ENCODE data around the gene NTNG2.

The NTNG2 gene

DNA sequence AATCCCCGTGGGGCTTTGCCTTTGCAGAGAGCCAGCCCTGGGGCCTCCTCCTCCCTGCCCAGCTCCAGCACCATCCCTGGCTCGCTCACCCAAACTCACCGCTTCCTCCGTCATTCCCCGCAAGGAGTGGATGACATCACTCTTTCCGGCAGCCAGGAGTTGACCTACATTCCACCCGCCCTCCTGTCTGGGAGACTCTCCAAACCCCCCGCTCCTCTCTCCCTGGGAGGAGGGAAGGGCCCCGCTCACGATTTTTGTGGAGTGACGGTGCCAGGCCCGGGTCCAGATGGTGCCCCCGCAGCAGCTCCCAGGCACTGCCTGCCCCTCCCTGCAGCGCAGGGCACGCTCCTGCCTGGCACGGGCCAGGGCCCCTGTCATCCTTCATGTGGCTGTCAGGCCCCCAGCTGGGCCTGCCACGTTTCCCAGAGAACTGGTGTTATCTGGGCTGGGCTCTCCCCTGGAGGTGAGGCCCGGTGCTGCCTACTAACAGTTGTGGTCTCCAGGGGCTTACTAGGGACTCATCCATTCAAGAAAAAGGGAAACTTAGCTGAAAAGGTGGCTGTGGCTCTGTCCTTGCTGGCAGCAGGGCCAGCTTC is 52.3 kb downstream of the NTNG2 start:
- no peaks in the 10 kb centered on the region for H3K27me3 ChIP-seq (ENCODE audit: control insufficient read depth, insufficient read depth, low read length, poor library complexity, severe bottlenecking)
- H3K27ac ChIP-seq (ENCODE audit: insufficient read depth, low read depth, low read length, poor library complexity, severe bottlenecking), result no peak overlapping the region
- H3K9me3 ChIP-seq (ENCODE audit: control insufficient read depth, low read length), result no peaks in the 10 kb centered on the region
- WGBS, 2 experiments, result 22 to 31% methylated on average over 18 of the region's 18 CpGs
- H3K4me3 ChIP-seq (ENCODE audit: insufficient read depth, low read depth, low read length), result no peak overlapping the region
- H3K36me3 ChIP-seq (ENCODE audit: control insufficient read depth, insufficient read depth, low read length), result no peaks in the 10 kb centered on the region
- peaks cover 3% of the 10 kb centered on the region for H3K4me1 ChIP-seq (ENCODE audit: control insufficient read depth, insufficient read depth, low read length)

DNA sequence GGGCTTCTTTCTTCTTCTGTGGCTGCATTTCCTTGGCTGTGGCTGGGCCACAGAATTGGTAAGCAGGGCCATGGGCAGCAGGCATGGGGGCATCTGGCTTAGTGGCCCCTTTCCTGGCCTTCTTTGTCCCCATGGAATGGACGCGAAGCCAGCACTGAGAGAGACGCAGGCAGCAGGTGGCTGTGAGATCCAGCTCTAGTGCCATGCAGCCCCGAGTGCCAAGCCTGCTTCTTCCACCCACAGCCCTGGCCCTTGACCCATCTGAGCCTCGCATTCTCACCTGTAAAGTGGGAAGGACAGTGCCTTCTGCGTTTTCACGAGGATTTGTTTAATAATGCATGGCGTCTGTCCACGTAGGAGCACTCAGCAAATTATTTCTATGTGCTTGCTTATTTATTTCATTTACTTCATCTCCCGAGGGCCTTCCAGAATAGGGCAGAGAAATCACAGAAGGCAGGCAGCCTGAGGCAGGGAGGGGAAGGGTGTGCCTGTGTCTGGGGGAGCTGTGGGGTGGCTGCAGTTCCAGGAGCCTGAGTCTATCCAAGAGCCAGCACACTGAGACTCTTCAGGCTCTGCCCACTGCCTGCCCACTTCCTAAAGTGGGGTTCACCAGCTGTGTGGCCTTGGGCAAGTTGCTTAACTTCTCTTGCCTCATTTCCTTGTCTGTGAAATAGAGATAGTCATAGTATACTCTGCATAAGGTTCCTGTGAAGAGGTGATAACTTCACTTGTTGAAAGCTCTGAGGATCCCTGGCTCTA is 55.2 kb downstream of the NTNG2 start:
- Histone ChIP-seq H3K4me3 (ENCODE audit: insufficient read depth, low read depth, low read length) (no peak overlapping the region), H3K27ac (ENCODE audit: insufficient read depth, low read depth, low read length, poor library complexity, severe bottlenecking) (no peak overlapping the region), H3K9me3 (ENCODE audit: control insufficient read depth, low read length) (no peaks in the 10 kb centered on the region), H3K4me1 (ENCODE audit: control insufficient read depth, insufficient read depth, low read length) (peaks cover 3% of the 10 kb centered on the region), H3K27me3 (ENCODE audit: control insufficient read depth, insufficient read depth, low read length, poor library complexity, severe bottlenecking) (no peaks in the 10 kb centered on the region), H3K36me3 (ENCODE audit: control insufficient read depth, insufficient read depth, low read length) (no peaks in the 10 kb centered on the region)
- 93 to 96% methylated on average over 10 of the region's 10 CpGs for WGBS, 2 experiments

DNA sequence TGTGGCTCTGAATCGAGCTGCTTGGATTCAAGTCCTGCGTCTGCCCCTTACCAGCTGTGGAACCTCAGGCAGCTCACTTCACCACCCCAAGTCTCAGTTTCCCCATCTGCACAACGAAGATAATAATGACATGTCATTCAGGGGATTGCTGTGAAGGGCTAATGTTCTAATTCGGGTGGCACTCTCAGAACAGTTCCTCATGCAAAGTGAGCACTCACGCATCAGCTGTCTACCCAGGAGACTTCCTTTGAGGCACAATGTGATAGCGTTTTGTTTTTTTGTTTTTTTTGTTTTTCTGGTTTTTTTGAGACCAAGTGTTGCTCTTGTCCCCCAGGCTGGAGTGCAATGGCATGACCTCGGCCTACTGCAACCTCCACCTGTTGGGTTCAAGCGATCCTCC is 56.4 kb downstream of the NTNG2 start:
- no peaks in the 10 kb centered on the region for H3K9me3 ChIP-seq (ENCODE audit: control insufficient read depth, low read length)
- peaks cover 3% of the 10 kb centered on the region for H3K4me1 ChIP-seq (ENCODE audit: control insufficient read depth, insufficient read depth, low read length)
- H3K4me3 ChIP-seq (ENCODE audit: insufficient read depth, low read depth, low read length), result no peak overlapping the region
- H3K36me3 ChIP-seq (ENCODE audit: control insufficient read depth, insufficient read depth, low read length), result no peaks in the 10 kb centered on the region
- 92 to 93% methylated on average over 8 of the region's 8 CpGs for WGBS, 2 experiments
- no peaks in the 10 kb centered on the region for H3K27me3 ChIP-seq (ENCODE audit: control insufficient read depth, insufficient read depth, low read length, poor library complexity, severe bottlenecking)
- H3K27ac ChIP-seq (ENCODE audit: insufficient read depth, low read depth, low read length, poor library complexity, severe bottlenecking), result no peak overlapping the region

DNA sequence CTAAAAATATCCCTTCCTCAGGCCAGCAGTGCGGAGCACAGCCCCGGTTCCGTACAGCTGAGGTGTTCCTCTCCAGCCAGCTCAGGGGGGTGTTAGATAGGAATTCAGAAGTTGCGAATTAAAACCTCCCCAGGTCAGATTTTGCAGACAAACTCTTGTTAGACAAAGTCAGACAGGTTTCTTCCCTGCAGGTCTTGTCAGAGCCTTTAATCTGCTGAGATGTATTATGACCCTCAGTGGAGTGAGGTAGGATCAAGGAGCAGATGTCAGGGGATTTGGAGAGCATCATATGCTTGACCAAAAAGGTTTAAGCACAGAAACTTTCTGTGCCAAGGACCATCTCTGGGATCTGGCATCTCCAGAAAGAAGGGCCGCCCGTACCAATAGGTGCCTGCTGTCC is 60.1 kb downstream of the NTNG2 start:
- no peak overlapping the region for H3K4me3 ChIP-seq (ENCODE audit: insufficient read depth, low read depth, low read length)
- 93 to 96% methylated on average over 6 of the region's 6 CpGs for WGBS, 2 experiments
- no peaks in the 10 kb centered on the region for H3K4me1 ChIP-seq (ENCODE audit: control insufficient read depth, insufficient read depth, low read length)
- no peaks in the 10 kb centered on the region for H3K9me3 ChIP-seq (ENCODE audit: control insufficient read depth, low read length)
- no peaks in the 10 kb centered on the region for H3K36me3 ChIP-seq (ENCODE audit: control insufficient read depth, insufficient read depth, low read length)
- H3K27me3 ChIP-seq (ENCODE audit: control insufficient read depth, insufficient read depth, low read length, poor library complexity, severe bottlenecking), result no peaks in the 10 kb centered on the region
- H3K27ac ChIP-seq (ENCODE audit: insufficient read depth, low read depth, low read length, poor library complexity, severe bottlenecking), result no peak overlapping the region

DNA sequence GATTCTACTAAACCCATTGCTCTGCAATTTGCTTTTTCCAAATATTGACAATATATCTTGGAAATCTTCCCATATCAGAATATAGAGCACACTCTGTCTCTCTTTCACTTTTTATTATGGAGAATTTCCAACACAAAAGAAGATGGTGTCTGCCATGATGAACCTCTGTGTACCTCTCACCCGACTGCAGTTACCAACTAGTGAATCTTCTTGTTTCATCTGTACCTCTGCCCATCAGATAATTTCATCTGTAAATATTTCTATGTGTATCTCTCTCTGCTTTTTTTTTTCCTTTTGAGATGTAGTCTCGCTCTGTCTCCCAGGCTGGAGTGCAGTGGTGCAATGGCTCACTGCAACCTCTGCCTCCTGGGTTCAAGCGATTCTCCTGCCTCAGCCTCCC is 62.8 kb downstream of the NTNG2 start:
- Histone ChIP-seq H3K27ac (ENCODE audit: insufficient read depth, low read depth, low read length, poor library complexity, severe bottlenecking) (no peak overlapping the region), H3K9me3 (ENCODE audit: control insufficient read depth, low read length) (no peaks in the 10 kb centered on the region), H3K27me3 (ENCODE audit: control insufficient read depth, insufficient read depth, low read length, poor library complexity, severe bottlenecking) (no peaks in the 10 kb centered on the region), H3K36me3 (ENCODE audit: control insufficient read depth, insufficient read depth, low read length) (no peaks in the 10 kb centered on the region), H3K4me3 (ENCODE audit: insufficient read depth, low read depth, low read length) (no peak overlapping the region), H3K4me1 (ENCODE audit: control insufficient read depth, insufficient read depth, low read length) (no peaks in the 10 kb centered on the region)
- 91 to 97% methylated on average over 3 of the region's 3 CpGs for WGBS, 2 experiments

DNA sequence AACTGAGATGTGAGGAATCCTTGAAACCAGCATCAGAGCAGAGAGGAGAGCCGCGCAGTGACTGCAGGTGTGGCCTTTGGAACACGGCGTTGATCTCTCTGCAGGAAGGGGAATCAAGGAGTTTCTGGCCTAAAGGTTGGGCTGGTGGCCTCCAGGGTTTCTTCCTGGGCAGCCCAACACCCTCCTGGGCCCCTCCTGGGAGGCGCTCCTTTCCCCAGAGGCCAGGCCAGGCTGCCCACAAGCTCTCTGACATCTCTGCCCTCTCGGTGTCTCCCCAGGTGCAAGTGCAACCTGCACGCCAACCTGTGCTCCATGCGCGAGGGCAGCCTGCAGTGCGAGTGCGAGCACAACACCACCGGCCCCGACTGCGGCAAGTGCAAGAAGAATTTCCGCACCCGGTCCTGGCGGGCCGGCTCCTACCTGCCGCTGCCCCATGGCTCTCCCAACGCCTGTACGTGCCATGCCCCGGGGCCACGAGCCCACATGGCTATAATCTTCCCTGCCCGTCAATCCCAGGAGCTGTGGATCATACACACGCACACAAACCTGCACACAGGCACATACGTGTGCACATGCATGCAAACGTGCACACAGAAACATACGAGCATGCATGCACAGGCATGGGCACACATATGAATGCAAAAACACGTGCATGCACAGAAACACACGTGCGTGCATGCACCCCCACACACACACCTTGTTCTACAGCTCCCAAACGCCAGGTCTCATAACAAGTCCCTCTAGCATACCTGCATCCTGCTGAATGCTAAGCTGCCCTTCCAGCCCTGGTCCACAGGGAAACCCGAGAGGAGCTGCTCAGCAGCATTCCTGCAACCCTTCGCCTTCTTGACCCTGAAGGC is 64.9 kb downstream of the NTNG2 start:
- 90 to 91% methylated on average over 34 of the region's 34 CpGs for WGBS, 2 experiments
- Histone ChIP-seq H3K4me1 (ENCODE audit: control insufficient read depth, insufficient read depth, low read length) (no peaks in the 10 kb centered on the region), H3K27ac (ENCODE audit: insufficient read depth, low read depth, low read length, poor library complexity, severe bottlenecking) (no peak overlapping the region), H3K36me3 (ENCODE audit: control insufficient read depth, insufficient read depth, low read length) (no peaks in the 10 kb centered on the region), H3K27me3 (ENCODE audit: control insufficient read depth, insufficient read depth, low read length, poor library complexity, severe bottlenecking) (no peaks in the 10 kb centered on the region), H3K4me3 (ENCODE audit: insufficient read depth, low read depth, low read length) (no peak overlapping the region), H3K9me3 (ENCODE audit: control insufficient read depth, low read length) (no peaks in the 10 kb centered on the region)

DNA sequence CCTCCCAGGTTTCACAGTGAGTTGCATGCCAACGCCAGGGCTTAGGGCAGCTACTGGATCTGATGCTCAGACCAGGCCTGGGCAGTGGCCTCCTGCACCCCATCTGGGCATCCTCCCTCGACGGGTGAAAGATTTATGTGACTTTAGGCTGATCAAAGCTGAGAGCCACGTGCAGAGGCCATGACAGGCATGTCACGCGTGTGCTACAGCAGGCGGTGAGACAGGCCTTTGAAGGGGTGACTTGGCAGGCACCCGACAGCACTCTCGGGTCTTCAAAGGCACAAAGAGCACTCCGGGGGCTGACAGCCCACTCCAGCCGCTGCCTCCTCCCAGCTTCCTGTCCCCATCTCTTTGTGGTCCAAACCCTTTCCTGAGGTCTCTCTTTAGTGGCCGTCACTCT is 66.2 kb downstream of the NTNG2 start:
- Histone ChIP-seq H3K4me1 (ENCODE audit: control insufficient read depth, insufficient read depth, low read length) (no peaks in the 10 kb centered on the region), H3K9me3 (ENCODE audit: control insufficient read depth, low read length) (no peaks in the 10 kb centered on the region), H3K27me3 (ENCODE audit: control insufficient read depth, insufficient read depth, low read length, poor library complexity, severe bottlenecking) (no peaks in the 10 kb centered on the region), H3K36me3 (ENCODE audit: control insufficient read depth, insufficient read depth, low read length) (no peaks in the 10 kb centered on the region), H3K4me3 (ENCODE audit: insufficient read depth, low read depth, low read length) (no peak overlapping the region), H3K27ac (ENCODE audit: insufficient read depth, low read depth, low read length, poor library complexity, severe bottlenecking) (no peak overlapping the region)
- 90 to 91% methylated on average over 11 of the region's 12 CpGs for WGBS, 2 experiments

DNA sequence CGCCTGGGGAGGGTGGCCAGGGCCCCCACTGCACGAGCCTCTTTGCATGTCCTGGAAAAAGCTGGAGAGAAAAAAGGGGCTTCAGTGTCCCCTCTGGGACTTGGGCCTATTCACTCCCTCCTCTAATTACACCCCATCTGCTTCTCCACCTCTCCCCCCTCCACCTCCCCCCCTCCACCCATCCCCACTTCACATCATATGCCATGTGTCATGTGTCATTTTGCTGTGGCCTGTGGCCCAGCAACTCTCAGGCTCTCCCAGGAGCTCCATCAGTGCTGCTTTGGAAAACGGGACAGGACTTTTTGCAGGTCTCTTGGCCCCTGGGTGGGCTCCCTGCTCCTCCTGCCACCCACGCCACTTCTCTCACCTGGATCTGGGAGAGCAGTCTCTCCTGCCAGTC is 68.7 kb downstream of the NTNG2 start:
- Histone ChIP-seq H3K27ac (ENCODE audit: insufficient read depth, low read depth, low read length, poor library complexity, severe bottlenecking) (no peak overlapping the region), H3K9me3 (ENCODE audit: control insufficient read depth, low read length) (no peaks in the 10 kb centered on the region), H3K27me3 (ENCODE audit: control insufficient read depth, insufficient read depth, low read length, poor library complexity, severe bottlenecking) (no peaks in the 10 kb centered on the region), H3K4me1 (ENCODE audit: control insufficient read depth, insufficient read depth, low read length) (no peaks in the 10 kb centered on the region), H3K36me3 (ENCODE audit: control insufficient read depth, insufficient read depth, low read length) (no peaks in the 10 kb centered on the region), H3K4me3 (ENCODE audit: insufficient read depth, low read depth, low read length) (no peak overlapping the region)
- WGBS, 2 experiments, result 89 to 91% methylated on average over 4 of the region's 4 CpGs

DNA sequence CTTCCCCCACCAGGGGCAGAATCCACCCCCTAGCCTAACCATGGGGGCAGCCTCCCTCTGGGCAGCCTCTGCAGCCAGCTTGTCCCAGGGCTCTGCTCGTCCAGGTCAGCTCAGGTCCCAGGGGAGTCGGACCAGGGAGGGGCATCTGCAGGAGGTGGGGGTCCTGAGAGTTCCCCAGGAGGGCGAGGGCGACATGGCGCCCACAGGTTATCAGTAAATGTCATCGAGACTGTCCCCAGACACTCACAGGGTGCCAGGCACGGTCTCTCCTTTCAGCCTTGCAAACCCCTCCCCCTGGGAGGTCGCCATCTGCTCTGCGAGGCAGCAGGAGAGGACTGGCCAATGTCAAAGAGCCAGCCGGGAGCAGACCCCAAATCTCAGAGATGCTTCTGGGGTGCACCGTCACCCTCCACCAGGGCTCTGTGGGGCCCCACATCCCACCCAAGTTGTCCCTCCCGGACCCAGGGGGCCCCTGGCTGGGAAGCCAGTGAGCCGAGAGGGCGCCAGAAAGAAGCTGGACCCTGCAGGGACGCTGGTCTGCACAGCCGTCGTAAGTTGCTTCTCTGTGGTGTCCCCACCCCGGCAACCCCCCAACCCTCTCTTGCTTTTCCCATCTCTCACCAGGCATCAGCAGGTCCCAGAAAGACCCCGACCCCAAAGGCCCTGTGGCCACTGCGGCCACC is 69.3 kb downstream of the NTNG2 start:
- whole genome bisulfite sequencing, 2 experiments, result 86 to 89% methylated on average over 20 of the region's 20 CpGs
- Histone ChIP-seq H3K36me3 (ENCODE audit: control insufficient read depth, insufficient read depth, low read length) (no peaks in the 10 kb centered on the region), H3K27ac (ENCODE audit: insufficient read depth, low read depth, low read length, poor library complexity, severe bottlenecking) (no peak overlapping the region), H3K27me3 (ENCODE audit: control insufficient read depth, insufficient read depth, low read length, poor library complexity, severe bottlenecking) (no peaks in the 10 kb centered on the region), H3K4me3 (ENCODE audit: insufficient read depth, low read depth, low read length) (no peak overlapping the region), H3K9me3 (ENCODE audit: control insufficient read depth, low read length) (no peaks in the 10 kb centered on the region), H3K4me1 (ENCODE audit: control insufficient read depth, insufficient read depth, low read length) (no peaks in the 10 kb centered on the region)

DNA sequence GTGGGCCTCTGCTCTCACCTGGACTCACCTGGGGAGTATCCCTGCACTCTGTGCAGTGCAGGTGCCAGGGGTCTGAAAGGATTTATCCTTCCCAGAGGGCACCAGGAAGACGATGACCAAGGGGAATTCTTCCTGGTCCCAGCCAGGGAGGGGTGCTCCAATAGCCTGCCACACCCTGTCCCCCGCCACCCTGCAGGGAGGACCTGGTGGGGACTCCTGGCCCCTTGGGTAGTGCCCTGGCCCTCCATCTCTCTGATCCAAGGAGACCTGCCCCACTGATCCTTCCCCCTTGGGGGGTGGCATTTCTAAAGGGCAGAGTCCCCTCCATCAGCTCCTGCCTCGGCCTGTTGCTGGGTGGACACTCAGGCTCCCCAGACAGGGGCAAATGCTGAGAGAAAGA is 70.7 kb downstream of the NTNG2 start:
- Histone ChIP-seq H3K9me3 (ENCODE audit: control insufficient read depth, low read length) (no peaks in the 10 kb centered on the region), H3K4me1 (ENCODE audit: control insufficient read depth, insufficient read depth, low read length) (no peaks in the 10 kb centered on the region), H3K27ac (ENCODE audit: insufficient read depth, low read depth, low read length, poor library complexity, severe bottlenecking) (no peak overlapping the region), H3K4me3 (ENCODE audit: insufficient read depth, low read depth, low read length) (no peak overlapping the region), H3K27me3 (ENCODE audit: control insufficient read depth, insufficient read depth, low read length, poor library complexity, severe bottlenecking) (no peaks in the 10 kb centered on the region), H3K36me3 (ENCODE audit: control insufficient read depth, insufficient read depth, low read length) (no peaks in the 10 kb centered on the region)
- 90 to 92% methylated on average over 3 of the region's 3 CpGs for WGBS, 2 experiments
